Neural progenitor cell (in vitro differentiated cells): ENCODE data around the gene TMEM51.

Experiments
- EZH2phosphoT487 ChIP-seq: fragments of 200-600 bp; sonication (generic); IDR thresholded peaks from 2 replicates; pipeline ENCODE4 v1.6.1; 2017; ENCODE audit warnings: antibody characterized with exemption
- TF ChIP-seq, protein P1 (sequence below): fragments of 200-600 bp; sonication (generic); IDR thresholded peaks from 2 replicates; pipeline ENCODE4 v1.5.1; 2017; ENCODE audit warnings: antibody characterized with exemption, mild to moderate bottlenecking

DNA sequence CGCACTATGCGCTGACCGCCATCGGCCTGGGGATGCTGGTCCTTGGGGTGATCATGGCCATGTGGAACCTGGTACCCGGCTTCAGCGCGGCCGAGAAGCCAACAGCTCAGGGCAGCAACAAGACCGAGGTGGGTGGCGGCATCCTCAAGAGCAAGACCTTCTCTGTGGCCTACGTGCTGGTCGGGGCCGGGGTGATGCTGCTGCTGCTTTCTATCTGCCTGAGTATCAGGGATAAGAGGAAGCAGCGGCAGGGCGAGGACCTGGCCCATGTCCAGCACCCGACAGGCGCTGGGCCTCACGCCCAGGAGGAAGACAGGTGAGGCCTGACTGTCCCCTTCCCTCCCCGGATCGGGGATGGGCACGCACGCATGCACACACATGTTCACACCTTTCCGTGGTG, 61.6 kb downstream of the TMEM51 start:
- TF ChIP-seq, protein P1, sequence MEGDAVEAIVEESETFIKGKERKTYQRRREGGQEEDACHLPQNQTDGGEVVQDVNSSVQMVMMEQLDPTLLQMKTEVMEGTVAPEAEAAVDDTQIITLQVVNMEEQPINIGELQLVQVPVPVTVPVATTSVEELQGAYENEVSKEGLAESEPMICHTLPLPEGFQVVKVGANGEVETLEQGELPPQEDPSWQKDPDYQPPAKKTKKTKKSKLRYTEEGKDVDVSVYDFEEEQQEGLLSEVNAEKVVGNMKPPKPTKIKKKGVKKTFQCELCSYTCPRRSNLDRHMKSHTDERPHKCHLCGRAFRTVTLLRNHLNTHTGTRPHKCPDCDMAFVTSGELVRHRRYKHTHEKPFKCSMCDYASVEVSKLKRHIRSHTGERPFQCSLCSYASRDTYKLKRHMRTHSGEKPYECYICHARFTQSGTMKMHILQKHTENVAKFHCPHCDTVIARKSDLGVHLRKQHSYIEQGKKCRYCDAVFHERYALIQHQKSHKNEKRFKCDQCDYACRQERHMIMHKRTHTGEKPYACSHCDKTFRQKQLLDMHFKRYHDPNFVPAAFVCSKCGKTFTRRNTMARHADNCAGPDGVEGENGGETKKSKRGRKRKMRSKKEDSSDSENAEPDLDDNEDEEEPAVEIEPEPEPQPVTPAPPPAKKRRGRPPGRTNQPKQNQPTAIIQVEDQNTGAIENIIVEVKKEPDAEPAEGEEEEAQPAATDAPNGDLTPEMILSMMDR: no peak
- no peak for TF ChIP-seq EZH2phosphoT487
